HG02885 (cell line): ENCODE data around the gene PM20D1.

Experiments used
- ATAC-seq: cut with Tn5 transposase; IDR thresholded peaks from one replicate; pipeline ENCODE4 v1.9.1; 2021; ENCODE audit warnings: mild to moderate bottlenecking; ENCODE audit not compliant: unreplicated experiment, poor library complexity

PM20D1 gene

GRCh38 chr1:205810448-205811157, 39.3 kb downstream of the PM20D1 start:
- ATAC-seq, result no peak

GRCh38 chr1:205809942-205810345, 40.0 kb downstream of the PM20D1 start:
- ATAC-seq, result no peak

DNA sequence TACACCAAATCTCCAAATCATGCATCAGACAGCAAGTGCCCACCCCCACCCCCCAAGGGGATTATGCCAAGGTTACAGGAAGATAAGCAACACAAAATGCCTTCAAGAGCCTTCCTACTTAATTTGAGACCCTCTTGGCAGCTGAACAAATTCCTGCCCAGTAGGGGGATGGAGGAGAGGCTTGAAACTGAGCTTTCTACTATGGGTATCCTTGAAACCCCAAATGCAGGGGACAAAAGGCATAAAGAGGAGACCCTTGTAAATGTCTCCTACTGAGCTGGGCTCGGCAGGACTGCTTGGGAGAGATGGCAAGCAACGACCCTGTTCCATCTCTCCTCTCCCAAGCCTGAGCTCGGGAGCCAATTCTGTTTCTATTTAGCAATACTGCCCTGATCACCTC, 40.5 kb downstream of the PM20D1 start:
- no peak for ATAC-seq

DNA sequence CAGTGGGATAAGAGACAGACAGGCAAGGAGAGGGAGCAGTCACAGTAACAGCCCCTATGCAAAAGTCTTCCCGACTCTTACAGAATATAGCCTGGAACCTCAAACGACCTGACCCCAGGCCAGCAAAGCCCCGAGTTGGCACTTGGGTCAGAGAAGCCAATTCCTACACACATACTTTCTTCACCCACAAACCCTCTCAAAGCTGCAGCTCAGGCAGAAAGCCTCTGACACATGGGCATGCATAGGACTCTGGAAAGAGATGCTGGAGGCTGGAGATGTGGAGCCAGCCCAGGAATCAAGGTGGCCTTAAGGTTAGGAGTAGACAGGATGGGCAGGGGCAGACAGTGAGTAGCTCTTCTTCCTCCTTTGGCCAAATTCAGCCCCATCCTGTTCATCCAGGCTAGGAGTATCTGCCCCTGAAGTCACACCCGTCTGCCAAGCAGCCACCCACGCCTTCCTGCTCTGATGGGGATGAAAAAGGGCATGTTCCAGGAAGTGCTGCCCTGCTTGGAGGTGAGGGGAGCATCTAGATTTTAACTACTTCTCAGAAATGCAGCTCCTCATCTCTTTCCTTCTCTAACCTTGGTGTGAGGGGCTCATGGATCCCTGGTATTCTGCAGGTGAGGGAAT, 44.7 kb downstream of the PM20D1 start:
- ATAC-seq, result no peak

DNA sequence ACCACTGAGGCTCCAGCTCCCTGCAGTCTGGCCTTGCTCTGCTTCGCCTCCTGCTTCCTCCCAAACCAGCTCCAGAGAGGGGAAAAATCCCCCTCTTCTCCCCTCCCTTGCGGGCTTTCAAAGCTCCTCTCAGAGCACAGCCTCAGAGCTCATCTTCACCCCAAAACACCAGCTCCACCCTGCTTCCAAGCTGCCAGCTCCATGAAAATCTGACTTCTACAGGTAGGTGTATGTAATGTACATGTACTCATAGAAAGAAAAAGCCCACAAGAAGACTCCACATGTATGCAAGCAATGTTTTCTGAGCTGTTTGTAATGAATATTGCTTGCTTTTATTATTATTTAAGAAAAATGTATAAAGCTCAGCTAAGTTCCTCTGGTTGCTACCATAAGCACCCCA, 45.3 kb downstream of the PM20D1 start:
- ATAC-seq, result no peak

GRCh38 chr1:205803986-205804385, 45.9 kb downstream of the PM20D1 start:
- ATAC-seq, result no peak

GRCh38 chr1:205802060-205802459, 47.9 kb downstream of the PM20D1 start:
- ATAC-seq, result no peak

- no peak for ATAC-seq
Measured at GRCh38 chr1:205800981-205801703, 48.8 kb downstream of the PM20D1 start.

- no peak for ATAC-seq
Measured at GRCh38 chr1:205800427-205800826, 49.5 kb downstream of the PM20D1 start.

DNA sequence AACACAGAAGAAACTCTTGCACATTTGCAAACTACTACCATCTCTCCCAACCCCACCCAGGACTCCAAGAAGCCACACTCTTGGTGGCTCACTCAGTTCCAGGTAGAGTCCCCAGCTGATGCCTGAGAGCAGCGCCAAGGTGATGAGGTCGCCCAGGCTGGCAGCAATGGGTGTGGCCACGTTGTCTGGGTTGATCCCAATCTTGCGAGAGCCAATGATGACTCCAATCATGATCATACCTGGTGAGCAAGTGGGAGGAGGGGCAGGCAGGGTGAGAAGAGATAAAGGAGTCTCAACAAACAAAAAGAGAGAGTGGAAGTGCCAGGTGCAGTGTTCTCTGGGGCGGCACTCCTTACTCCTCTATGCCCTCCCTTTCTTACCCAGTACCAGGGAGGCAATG, 51.4 kb downstream of the PM20D1 start:
- ATAC-seq, result no peak

- no peak for ATAC-seq
Measured at GRCh38 chr1:205797168-205797567, 52.8 kb downstream of the PM20D1 start.

- no peak for ATAC-seq
Measured at GRCh38 chr1:205794011-205794730, 55.8 kb downstream of the PM20D1 start.

DNA sequence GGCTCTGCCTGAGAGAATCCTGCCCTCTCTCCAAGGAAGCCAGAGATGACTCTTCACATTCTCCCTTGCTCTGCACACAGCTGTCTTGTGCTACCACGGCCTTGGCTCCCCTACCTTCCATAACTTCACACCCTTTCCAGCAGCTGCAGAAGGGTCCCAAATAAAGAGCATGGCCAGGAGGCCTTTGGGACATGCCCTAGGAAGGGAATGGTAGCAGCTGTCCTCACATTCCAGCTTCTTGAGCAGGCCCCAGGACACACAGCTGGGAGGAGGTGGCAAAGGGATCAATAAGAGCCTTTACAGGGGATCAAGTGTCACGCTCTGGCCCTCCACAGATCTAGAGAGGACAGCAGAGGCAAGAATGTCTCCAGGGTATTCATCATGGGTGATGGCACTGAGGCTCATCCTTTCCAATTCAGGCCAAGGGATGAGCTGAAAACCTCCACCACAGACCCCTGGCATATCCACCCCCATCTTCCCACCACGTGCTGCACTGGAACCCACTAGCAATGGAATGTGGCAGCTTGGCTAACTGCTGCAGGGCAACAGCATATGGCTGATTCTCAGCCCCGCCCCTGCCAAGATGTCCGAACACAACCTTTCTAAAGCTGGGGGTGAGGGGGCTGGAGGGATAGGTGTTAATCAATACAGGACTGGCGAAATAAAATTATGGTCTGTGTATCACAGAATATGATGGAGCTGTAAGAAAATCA, 56.8 kb downstream of the PM20D1 start:
- ATAC-seq, result no peak

DNA sequence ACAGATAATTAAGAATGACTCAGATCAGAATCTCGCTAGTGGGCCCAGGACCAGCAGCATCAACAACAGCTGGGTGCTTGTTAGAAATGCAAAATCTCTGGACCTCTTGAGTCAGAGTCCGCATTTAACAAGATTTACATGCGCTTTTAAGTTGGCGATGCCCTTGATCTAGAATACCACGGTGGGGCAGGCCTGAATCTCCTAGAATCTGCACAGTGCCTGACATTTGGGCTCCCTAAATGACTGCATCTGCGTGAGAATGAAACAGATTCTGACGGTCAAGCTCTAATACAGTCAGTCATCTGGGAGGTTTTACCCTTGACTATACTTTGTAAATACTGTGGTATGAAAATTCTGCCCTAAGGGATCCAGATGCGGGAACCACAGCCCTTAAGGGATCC, 57.5 kb downstream of the PM20D1 start:
- ATAC-seq, result no peak

GRCh38 chr1:205791568-205792180, 58.3 kb downstream of the PM20D1 start:
- ATAC-seq, result peak; percentile 73

DNA sequence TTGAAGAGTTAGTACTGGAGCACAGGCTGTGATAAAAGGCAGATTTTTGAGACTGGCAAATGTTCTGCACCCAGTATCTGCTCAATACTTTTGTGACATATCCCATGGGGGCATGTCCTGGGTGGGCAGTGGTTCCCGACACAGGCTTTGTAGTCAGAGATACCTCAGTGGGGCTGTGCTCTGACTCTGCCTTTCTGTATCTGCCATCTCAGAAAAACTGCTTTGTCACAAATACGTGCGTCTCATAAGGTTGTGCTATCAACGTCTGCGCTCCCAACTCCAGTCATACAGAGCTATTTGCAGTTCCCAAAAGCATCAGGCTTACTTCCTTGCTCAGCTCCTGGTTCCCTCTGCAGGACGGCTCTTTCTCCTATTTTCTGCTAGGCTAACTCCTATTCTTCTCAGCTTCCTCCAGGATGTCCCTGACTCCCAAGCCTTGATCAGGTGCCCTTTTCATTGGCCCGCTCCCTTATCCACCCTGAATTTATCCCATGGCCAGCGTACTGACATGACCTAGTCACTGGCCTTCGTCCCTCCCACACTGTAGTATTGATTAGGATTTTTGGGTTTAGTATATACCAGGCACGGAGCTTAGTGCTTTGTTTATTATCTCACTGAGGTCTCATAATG, 62.5 kb downstream of the PM20D1 start:
- ATAC-seq, result no peak

- ATAC-seq, result no peak
Measured at GRCh38 chr1:205786601-205787000, 63.3 kb downstream of the PM20D1 start.

DNA sequence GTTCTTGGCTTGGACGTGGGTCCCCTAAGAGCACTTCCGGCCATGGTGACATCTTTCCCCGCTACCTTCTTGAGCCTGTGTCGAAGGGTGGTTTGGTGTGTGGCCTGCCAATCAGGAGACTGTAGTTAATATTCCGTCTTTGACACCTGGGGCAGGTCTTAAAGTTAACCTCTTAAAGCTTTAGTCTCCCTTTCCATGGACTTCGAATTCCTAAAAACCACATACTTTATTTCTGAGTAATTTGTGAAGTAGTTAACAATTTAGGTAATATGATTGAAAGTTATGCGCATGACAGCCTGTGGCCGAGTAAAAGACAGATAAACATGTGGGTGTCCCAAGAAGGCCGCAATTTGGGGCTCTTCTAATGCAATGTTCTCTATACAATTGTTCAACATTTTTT, 64.5 kb downstream of the PM20D1 start:
- ATAC-seq, result no peak

GRCh38 chr1:205783904-205784303, 66.0 kb downstream of the PM20D1 start:
- ATAC-seq, result no peak
